Vagina (tissue), 2 donors: ENCODE measurements around the gene OLFML2A. TPM values are rescaled to one million over a fixed set of nuclear protein-coding genes. Genes with fewer than 3 reads are reported as not detected.

Source experiments
- DNase-seq, 2 donors: peaks; one replicate each; pipeline ENCODE4 v3.0.0-alpha.2; 2017; ENCODE audit errors: extremely low spot score in 2 of 2
- H3K27ac ChIP-seq: fragments of 200-600 bp; sonication (generic); one replicate; pipeline ENCODE4 v1.5.1; 2019
- H3K27me3 ChIP-seq: fragments of 200-600 bp; sonication (generic); one replicate; pipeline ENCODE4 v1.5.1; 2019
- H3K36me3 ChIP-seq, 2 donors: fragments of 200-600 bp; sonication (generic); one replicate each; pipeline ENCODE4 v1.5.1; 2017 to 2019
- H3K4me1 ChIP-seq: fragments of 200-600 bp; sonication (generic); one replicate; pipeline ENCODE4 v1.5.1; 2019
- H3K4me3 ChIP-seq, 2 donors: fragments of 200-600 bp; sonication (generic); 1 replicate in 1 of 2; 2 replicates in 1 of 2; pipeline ENCODE4 v1.5.1; 2016 to 2019
- H3K9me3 ChIP-seq: fragments of 200-600 bp; sonication (generic); one replicate; pipeline ENCODE4 v1.5.1; 2019
- POLR2A ChIP-seq, 2 donors: fragments of 450-650 bp; IDR thresholded peaks; one replicate each; pipeline ENCODE4 v1.6.1; 2017; ENCODE audit warnings: antibody characterized with exemption in 2 of 2, mild to moderate bottlenecking in 2 of 2, moderate library complexity in 2 of 2
- POLR2AphosphoS5 ChIP-seq, 2 donors: sonication (generic); formaldehyde crosslinking; IDR thresholded peaks; one replicate each; pipeline ENCODE4 v1.9.0; 2017; ENCODE audit warnings: antibody characterized with exemption in 2 of 2, mild to moderate bottlenecking in 2 of 2, low read depth in 1 of 2; ENCODE audit not compliant: insufficient read depth in 1 of 2
- intact Hi-C: fragments of 100-400 bp; cut with DNase I; formaldehyde crosslinking; loops from one replicate; pipeline ENCODE4 v1.15.1; 2023
- total RNA-seq: library from RNA; depleted of rRNA; stranded (reverse); fragments of >200 nt; gene quantifications from one replicate; pipeline ENCODE4 v1.2.3, GENCODE V29; 2016
- TF ChIP-seq, protein P1 (sequence below), 3 experiments: fragments of 450-650 bp in 2 of 3; fragments of 200-600 bp in 1 of 3; sonication (generic) in 1 of 3; IDR thresholded peaks; one replicate each; pipeline ENCODE4 v1.5.1; 2017 to 2019; ENCODE audit warnings: antibody characterized with exemption in 3 of 3, mild to moderate bottlenecking in 2 of 3, moderate library complexity in 2 of 3

Gene OLFML2A
- total RNA-seq, 1 donor from 2014 or later = 39.3 TPM

DNA sequence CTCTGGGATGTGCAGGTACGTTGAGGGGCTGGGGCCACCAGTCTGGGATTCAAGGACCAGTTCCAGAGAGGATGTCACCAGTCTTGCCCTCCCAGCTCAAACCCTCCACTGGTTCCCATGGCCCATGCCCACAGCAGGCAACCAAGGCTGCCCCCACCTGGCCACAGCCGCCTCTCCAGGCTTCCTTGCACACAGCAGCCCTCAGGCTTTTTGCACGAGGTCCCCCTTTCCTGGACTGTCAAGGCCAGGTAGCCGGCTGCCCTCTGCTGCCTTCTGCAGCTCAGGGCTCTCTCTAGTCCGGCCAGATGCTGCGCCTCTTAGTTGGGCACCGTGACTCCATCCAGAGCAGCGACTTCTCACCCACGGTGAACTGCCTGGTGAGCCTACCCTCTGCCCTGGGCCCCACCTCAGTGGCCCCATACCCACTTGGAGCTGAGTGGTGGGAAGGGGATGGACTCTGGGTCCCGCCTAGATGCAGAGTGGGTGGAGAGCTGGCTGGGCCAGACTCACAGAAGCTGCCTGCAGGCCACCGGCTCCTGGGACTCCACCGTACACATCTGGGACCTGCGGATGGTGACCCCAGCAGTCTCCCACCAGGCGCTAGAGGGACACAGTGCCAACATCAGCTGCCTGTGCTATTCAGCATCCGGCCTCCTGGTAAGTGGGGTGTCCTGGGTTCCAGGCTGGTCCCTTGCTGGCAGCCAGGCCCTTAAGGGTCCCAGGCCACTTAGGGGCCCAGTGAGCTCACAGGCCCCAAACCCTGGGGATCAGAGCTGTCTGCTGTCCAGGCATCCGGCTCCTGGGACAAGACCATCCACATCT is 79.2 kb downstream of the OLFML2A start:
- Histone ChIP-seq H3K27me3 (no peaks in the 10 kb centered on the region), H3K27ac (no peak overlapping the region), H3K36me3 (peaks cover 0 to 40% of the 10 kb centered on the region in 2 donors), H3K4me3 (no peak overlapping the region), H3K4me1 (peaks cover 46% of the 10 kb centered on the region), H3K9me3 (no peaks in the 10 kb centered on the region)
- TF ChIP-seq POLR2AphosphoS5 (IDR thresholded peaks at IDR 0.05; ENCODE audit: insufficient read depth in 1 of 2, low read depth in 1 of 2) (no peak), POLR2A (IDR thresholded peaks at IDR 0.05) (no peak)
- TF ChIP-seq, protein P1, sequence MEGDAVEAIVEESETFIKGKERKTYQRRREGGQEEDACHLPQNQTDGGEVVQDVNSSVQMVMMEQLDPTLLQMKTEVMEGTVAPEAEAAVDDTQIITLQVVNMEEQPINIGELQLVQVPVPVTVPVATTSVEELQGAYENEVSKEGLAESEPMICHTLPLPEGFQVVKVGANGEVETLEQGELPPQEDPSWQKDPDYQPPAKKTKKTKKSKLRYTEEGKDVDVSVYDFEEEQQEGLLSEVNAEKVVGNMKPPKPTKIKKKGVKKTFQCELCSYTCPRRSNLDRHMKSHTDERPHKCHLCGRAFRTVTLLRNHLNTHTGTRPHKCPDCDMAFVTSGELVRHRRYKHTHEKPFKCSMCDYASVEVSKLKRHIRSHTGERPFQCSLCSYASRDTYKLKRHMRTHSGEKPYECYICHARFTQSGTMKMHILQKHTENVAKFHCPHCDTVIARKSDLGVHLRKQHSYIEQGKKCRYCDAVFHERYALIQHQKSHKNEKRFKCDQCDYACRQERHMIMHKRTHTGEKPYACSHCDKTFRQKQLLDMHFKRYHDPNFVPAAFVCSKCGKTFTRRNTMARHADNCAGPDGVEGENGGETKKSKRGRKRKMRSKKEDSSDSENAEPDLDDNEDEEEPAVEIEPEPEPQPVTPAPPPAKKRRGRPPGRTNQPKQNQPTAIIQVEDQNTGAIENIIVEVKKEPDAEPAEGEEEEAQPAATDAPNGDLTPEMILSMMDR (IDR thresholded peaks at IDR 0.05) = no peak
- peak in 1 of 2 donors; percentile 85 for DNase-seq
- intact Hi-C loops = no loop called here

DNA sequence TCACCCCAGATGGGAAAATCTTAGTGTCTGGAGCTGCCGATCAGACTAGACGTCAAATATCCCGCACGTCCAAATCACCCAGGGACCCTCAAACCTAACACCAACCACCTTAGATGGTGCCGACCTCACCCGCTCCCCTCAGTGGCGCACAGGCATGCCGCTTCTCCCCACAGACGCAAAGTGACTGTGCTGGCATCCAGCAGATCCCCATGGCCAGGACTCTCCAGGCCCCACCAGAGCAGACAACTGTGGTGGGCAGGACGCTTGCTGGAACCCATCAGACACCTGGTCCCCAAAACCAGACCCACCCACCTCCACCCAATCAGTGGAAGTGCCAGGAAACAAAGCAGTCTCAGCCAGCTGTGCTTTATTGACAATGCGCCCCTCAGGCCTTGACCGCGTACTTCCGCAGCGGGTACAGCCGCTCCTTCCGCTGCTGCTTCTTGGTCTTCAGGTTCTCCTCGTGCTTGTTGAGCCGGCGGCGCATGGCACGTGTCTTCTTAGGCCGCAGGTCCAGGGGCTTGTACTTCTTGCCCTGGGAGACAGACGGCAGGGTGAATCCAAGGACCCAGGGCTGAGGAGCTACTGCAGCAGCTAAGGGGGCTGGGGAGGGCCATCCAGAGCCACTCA is 80.7 kb downstream of the OLFML2A start:
- Histone ChIP-seq H3K4me3 (no peak overlapping the region), H3K27me3 (no peaks in the 10 kb centered on the region), H3K9me3 (no peaks in the 10 kb centered on the region), H3K27ac (no peak overlapping the region), H3K36me3 (peaks cover 0 to 40% of the 10 kb centered on the region in 2 donors), H3K4me1 (peaks cover 45% of the 10 kb centered on the region)
- intact Hi-C loops = no loop called here
- DNase-seq = peak in 1 of 2 donors; percentile 86
- TF ChIP-seq POLR2AphosphoS5 (IDR thresholded peaks at IDR 0.05; ENCODE audit: insufficient read depth in 1 of 2, low read depth in 1 of 2) (no peak), POLR2A (IDR thresholded peaks at IDR 0.05) (no peak)
- TF ChIP-seq, protein P1 (IDR thresholded peaks at IDR 0.05) = no peak

DNA sequence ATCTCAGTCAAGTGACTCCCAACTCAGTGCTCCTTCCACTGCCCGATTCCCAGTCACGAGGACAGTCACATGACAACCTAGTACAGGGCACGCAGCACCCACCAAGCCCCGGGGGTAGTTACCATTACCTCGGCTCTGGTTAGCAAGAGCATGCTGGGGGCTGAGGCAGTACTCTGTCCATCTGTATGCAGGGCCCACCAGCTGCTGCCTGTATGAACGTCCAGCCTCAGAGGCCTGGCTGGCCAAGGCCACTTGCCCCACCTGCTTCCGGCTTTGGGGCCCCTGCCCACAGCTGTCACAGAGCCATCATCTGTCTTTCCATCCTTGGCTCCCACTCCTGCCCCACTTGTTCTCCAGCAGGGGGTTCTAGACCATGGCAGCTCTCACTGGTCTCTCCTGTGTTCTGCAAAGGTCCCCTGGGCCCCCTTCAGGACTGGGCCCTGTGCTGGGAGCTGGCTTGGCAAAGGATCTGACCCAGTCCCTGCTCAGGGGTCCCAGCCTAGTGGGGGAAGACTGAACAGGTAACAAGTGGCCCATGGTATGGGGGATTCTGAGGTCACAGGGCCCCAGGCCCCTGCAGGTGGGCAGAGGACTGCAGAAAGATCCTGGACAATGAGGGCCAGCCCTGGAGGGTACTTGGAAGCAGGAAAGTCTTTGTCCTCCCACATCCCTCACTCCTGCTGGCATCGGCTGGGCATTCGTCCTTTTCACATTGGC is 81.6 kb downstream of the OLFML2A start:
- Histone ChIP-seq H3K27me3 (no peaks in the 10 kb centered on the region), H3K9me3 (no peaks in the 10 kb centered on the region), H3K27ac (no peak overlapping the region), H3K4me3 (no peak overlapping the region), H3K36me3 (peaks cover 0 to 40% of the 10 kb centered on the region in 2 donors), H3K4me1 (peaks cover 40% of the 10 kb centered on the region)
- no peak for TF ChIP-seq POLR2AphosphoS5 (IDR thresholded peaks at IDR 0.05; ENCODE audit: insufficient read depth in 1 of 2, low read depth in 1 of 2)
- TF ChIP-seq, protein P1 (IDR thresholded peaks at IDR 0.05) = no peak
- DNase-seq = peak in 1 of 2 donors; percentile 85
- intact Hi-C loops = no loop called here

DNA sequence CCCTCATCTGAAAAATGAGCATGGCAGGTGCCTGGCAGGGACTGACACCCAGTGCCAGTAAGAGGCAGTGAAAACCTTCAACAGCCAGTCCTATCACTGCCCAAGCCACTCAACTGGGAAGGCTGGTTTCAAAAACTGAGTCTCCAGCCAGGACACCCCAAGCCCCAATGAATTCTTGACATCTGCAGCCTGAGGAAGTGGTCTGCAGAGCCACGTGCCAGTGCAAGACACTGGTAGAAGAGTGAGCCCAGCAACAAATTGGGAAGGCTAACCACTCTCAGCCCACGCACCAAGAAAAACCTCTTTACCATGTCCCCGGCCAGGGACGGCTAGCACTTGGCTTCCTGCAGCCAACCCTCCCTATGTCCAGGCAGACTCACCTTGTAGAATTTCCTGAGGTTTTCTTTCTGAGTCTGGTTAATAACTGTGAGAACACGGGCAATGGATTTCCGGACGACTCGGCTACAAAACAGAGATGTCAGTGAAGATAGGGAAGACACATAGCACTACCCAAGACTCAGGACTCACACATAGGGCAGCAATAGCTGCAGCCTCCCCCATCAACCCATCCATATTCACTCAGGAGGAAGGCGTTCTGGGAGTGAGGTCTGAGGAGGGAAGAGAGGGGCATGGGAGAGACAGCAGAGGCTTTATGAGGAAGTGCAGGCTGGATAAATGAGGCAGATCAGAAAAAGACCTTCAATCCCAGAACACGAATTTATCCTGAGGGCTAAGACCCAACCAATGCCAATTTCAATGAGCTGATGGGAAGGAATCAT is 83.1 kb downstream of the OLFML2A start:
- Histone ChIP-seq H3K9me3 (no peaks in the 10 kb centered on the region), H3K36me3 (peaks cover 0 to 40% of the 10 kb centered on the region in 2 donors), H3K27ac (no peak overlapping the region), H3K27me3 (no peaks in the 10 kb centered on the region), H3K4me3 (peak overlapping the region; percentile 88 to 97), H3K4me1 (peaks cover 38% of the 10 kb centered on the region)
- intact Hi-C loops = no loop called here
- TF ChIP-seq POLR2A (IDR thresholded peaks at IDR 0.05) (no peak), POLR2AphosphoS5 (IDR thresholded peaks at IDR 0.05; ENCODE audit: insufficient read depth in 1 of 2, low read depth in 1 of 2) (no peak)
- TF ChIP-seq, protein P1 (IDR thresholded peaks at IDR 0.05) = no peak
- DNase-seq = no peak
